HG03097 (cell line): ENCODE measurements around the gene USP2.

Experiments
- ATAC-seq: cut with Tn5 transposase; IDR thresholded peaks from one replicate; pipeline ENCODE4 v1.9.1; 2021; ENCODE audit not compliant: unreplicated experiment, low FRiP score

USP2 gene

DNA sequence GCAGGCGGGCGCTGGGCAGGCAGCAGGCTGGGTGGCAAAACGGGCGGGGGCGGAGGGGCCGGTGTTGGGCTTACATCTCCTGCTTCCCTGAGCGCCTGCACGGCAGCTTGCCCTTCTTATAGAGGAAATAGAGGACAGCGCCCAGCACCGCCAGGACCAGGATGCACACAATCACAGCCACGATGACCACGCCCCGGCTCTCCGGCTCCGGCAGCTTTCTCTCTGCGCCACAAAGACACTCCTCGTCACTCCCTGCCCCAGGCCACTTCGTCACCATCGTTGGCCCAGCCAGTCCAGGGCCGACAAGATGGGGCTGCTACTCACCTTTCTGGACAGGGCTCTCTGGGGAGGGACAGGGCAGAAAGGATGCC is 70.8 kb downstream of the USP2 start:
- no peak for ATAC-seq

DNA sequence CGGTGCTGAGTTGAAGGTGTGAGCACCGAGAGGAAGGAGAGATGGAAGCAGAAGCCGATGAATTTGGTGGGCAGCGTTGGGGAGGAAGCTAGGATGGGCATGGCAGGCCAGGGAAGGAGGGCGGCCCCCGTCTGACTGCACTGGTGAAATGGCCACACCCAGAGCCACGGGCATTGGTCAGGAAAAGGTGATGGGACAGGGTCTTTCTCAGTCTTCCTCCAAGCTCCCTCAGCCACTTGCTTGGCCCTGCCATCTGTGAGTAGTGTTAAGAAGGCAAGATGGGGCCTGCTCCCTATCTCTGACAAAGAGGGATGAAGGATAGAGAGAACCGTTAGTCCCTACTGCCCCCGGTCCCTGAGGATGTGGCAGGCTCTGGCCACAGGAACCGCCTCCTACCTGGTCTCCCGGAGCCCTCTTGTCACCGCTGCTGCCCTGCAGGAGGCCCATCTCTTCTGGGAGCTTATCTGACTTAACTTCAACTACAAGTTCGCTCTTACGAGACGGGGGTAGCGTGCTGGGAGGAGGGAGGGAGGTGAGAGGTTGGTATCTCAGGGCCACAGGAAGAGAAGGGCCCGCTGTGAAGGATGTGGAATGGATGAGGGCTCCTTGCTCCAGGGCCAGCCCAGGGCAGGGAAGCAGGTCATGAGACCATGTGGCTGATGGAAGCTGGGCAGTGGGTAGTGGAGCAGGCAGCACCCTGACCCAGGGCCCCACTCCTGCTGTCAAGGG is 71.4 kb downstream of the USP2 start:
- no peak for ATAC-seq

DNA sequence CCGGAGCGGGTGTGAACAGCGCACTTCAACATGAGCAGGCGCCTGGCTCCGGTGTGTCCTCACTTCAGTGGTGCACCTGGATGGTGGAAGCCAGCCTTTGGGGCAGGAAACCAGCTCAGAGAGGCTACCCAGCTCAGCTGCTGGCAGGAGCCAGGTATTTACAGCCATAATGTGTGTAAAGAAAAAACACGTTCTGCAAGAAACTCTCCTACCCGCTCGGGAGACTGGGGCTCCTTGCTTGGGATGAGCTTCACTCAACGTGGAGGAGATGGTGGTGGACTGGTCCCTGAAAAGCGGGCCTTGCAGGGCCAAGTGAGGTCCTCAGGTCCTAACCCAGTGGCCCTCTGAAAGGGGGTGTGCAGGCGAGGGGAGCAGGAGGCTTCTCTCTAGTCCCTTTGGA is 72.1 kb downstream of the USP2 start:
- ATAC-seq = no peak

DNA sequence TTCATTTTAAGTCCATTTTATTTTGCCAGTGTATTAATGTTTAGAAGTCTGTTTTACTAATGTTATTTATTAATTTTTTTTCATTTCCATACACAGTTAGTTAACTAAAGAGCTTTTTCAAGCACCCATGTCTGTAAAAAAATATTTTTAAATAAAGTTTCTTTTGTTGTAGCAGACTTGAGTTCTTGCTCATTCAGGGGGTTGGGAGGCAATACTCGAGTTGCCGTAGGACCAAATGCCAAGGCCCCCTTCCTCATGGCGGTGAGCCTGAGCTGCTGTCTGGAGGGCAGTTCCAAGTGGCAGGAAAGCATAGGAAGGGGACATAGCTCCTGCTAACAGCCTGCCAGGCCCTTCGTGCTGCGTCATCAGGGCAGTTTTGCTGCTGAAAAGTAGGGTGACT is 73.5 kb downstream of the USP2 start:
- no peak for ATAC-seq

DNA sequence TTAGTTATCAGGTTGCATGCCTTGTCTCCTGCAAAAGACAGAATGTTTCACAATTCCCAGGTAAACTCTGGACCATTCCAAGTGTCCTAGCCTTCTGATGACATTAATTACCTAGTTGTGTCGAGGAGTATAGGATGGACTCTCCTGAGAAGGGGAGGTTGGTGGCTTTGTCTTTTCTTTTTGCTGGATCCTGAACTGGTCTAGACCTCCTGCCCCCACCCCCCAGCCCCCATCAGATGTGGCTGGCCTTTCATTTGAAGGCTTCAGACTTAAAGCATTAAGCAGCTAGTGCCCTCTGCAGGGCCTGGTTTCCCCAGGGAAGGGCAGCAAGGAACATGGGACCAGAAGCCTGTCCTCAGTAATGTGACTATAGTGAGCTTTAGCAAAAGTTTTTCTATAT is 74.3 kb downstream of the USP2 start:
- no peak for ATAC-seq

DNA sequence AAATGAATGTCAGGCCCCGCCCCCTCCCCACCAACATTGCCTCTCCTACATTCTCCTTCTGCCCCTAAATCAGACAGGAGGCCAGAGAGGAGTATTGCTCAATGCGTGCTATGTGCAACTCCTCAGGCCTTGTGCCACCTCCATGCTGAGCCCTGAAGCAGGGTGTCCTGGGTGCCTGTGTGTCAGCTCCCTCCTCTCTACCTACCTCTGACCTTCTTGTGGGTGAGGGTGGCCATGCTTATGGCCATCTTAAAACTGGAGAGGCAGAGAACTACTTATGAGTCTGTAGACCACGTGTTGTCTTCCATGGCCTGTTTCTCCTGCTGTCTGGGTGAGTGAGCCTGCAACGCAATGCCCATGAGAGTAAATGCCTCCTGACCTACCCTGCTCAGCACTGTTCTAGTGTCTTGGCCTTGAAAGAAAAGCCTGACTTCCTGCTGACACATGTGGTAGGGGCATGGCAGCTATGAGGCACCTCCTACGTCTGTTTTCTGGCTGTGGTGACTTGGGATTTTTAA is 75.1 kb downstream of the USP2 start:
- ATAC-seq = no peak

DNA sequence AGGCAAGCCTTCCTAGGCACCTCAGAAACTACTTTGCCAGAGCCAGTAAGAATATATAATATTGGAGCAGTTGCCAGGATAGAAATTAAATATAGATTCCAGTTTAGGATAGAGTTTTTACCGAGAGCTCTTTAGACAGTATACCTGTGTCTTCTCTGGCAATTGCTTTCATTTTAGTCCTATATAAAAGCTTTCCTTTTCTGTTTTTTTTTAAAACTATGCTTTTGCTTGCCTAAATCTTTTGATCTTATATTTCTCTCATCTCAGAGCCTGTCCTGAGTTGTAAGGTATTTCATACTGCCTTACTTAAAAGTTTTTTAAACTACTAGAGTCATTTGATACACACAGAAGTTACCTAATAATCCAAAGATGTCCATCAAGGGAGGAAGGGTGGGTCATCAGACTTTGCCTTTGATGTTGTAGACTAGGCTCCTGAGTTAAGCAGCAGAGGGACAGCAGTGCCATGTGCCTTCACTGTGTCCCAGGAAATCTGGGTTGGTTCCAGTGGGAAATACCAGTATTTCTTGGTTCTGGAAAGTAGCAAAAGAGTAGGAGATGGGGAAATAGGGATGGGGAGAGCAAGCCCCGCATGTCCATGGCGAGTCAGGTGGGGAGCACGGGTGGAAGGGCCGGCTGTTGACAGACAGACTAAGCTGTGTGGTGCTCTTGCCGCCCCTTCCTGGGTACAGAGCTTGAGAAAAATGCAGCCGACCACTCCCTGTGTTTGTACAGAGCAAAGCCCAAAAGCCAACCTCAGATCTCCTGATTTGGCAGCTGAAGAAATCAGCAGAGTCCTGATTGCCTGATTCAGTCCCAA is 75.7 kb downstream of the USP2 start:
- ATAC-seq = no peak
